Stimulated activated CD8-positive, alpha-beta memory T cell treated with anti-CD3 and anti-CD28 coated beads, Interleukin-7, amount 100 ng/mL, for 48 hours (primary cell): ENCODE data around the gene SLAMF8.

Experiments used
- DNase-seq, 2 donors: peaks; one replicate each; pipeline ENCODE4 v3.0.0-alpha.2; 2020; ENCODE audit warnings: low read depth in 1 of 2; ENCODE audit errors: extremely low read depth in 1 of 2

The SLAMF8 gene

GRCh38 chr1:159826441-159827101, at the start of gene SLAMF8:
Gene SLAMF8 (plus strand): TSS chr1:159826873. CDS start chr1:159826899, 26 bp downstream.
- peak; percentile 56 for DNase-seq

DNA sequence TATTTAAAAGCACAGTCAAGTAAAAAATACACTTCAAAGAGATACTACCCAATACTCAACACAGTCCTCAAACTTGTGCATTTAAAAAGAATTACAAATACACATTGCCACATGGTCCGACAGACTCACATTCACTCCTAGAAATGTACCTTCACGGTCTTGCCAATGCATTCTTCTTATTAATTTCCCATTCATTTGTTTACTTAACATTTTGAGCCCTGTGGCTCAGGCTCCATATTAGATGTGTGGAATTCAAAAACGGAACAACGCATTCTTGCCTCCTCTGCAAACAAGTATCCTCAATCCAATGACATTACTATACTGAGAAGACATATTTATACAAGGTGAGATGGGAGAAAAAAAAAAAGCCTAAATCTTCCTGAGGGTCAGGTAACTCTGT, 48.4 kb upstream of the SLAMF8 start:
- no peak for DNase-seq

DNA sequence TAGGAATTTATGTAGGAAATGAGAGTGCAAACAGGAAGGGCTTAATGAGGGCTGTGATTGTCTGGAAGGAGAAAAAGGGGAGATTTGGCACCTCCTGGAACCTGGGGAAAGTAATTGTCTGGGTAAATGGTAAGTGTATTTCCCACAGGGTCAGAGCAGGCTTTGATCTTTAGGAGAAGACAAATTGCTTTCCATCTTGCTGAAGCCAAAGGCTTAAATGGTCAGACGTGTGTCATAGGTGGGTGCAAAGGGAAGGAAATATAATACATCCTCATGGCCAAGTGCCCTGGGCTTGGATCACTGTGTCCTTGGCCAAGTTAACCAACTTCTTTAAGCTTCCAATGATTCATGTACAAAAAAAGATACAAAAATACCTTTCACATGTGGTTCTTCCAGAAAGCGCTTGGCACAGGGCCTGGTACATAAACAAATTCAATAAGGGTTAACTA, 47.2 kb upstream of the SLAMF8 start:
- no peak for DNase-seq

DNA sequence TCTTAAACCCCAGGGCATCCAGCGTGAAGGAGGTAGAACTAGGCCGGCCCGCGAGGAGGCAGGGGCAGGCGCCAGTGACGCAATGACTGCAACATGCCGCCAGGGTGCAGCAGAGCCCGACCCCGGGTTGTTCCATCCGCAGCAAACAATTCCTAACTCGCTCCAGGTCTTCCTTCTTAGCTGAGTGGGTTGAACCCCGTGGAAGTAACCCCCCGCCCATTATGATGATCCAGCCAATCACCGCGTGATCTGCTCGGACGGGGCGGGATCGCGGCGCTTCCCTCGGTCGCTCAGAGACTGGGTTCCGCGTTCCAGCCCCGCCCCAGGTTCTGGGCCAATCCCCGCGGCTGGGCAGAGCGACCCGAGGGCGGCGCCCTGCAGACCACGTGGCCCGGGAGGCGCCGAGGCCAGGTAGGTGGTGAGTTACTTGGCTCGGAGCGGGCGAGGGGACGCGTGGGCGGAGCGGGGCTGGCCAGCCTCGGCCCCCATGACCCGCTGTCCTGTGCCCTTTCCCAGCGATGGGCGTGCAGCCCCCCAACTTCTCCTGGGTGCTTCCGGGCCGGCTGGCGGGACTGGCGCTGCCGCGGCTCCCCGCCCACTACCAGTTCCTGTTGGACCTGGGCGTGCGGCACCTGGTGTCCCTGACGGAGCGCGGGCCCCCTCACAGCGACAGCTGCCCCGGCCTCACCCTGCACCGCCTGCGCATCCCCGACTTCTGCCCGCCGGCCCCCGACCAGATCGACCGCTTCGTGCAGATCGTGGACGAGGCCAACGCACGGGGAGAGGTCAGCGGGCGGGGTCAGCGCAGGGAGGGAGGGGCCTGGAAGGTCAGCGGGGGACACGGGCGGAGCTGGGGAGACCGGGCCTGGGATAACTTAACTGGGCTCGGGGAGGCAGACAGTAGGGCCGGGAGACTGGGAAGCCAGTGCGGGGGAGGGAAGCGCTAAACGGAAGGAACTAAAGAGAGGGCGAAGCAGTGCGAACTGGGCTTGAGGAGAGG, 45.8 kb upstream of the SLAMF8 start, which contains the start of gene DUSP23:
TSS of gene DUSP23 (plus strand) at position 380 of the 1,000 bp plus-strand sequence. CDS start at position 519, 139 bp downstream.
- peak; percentile 86 to 91 for DNase-seq

DNA sequence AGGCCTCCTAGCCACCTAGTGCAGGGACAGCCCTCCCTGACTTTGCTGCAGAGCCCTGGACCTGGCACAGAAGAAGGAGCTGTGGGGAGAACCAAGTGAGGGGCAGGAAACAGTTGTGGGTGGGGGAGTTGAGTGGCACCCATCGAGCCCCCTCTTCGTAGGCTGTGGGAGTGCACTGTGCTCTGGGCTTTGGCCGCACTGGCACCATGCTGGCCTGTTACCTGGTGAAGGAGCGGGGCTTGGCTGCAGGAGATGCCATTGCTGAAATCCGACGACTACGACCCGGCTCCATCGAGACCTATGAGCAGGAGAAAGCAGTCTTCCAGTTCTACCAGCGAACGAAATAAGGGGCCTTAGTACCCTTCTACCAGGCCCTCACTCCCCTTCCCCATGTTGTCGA, 44.7 kb upstream of the SLAMF8 start:
- no peak for DNase-seq

DNA sequence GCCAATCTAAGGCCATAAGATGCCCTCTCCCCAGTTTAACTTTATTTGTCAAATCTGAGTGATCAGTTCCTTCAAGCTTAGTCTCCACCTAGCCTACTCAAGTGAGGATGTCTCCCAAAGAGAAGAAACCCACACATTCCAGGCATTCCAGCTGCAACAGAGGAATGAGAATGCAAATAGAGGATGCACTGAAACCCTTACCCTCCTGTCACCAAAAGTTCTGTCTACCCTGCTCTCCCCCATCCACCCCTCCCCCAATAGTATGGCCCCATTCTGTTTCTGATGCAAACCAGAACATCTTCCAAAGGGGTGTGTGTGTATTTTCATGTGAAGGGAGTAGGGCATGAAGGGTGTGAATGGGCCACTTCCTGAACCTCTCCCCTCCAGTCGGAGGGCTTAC, 42.9 kb upstream of the SLAMF8 start:
- no peak for DNase-seq

GRCh38 chr1:159786465-159786864, 40.2 kb upstream of the SLAMF8 start:
- DNase-seq: no peak

DNA sequence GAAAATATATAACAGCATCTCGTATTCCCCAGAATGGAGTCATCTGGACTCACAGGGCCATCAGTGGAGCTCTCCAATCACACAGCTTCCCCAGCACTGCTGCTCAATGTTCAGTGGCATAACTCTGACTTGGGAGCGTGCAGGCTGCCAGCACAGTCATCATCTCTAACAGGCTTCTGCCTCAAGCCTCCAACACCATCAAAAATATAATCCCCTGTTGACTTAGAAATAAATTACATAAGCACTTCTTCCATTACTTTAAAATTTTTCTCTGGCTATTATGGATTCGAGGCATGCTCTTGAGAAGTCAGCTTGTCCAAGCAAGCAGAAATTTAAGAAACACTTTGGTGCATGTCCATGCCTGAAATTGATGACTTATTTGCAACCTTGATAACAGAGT, 39.7 kb upstream of the SLAMF8 start:
- DNase-seq: no peak

DNA sequence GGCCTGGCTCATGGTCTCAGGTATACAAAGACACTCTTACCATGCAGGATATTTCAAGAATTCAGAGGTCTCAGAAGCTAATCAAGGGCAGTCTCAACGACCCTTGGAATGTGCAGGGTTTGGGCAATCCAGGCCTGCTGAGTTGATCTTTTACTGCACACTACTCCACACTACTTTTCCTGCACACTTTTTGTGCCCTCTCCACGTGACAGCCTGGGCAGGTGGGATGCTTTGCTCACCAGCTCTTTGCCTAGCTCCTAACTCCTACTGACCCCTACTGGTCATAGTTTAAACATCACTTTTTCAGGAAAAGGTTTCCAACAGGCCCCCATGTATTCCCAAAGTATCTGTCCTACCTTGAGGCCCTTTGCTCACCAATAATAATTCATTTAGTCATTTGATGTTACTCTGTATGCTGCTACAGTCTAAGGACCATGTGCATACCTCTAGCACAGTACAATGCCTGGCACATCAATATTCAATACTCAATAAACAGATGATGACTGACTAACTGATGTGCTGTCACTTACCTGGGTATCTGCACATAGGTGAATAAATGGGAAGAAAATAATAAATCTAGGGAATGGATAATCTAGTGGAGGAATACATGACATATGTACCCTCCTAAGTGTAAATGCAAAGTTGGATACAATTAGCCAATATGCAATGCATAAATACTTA, 36.3 kb upstream of the SLAMF8 start:
- no peak for DNase-seq

DNA sequence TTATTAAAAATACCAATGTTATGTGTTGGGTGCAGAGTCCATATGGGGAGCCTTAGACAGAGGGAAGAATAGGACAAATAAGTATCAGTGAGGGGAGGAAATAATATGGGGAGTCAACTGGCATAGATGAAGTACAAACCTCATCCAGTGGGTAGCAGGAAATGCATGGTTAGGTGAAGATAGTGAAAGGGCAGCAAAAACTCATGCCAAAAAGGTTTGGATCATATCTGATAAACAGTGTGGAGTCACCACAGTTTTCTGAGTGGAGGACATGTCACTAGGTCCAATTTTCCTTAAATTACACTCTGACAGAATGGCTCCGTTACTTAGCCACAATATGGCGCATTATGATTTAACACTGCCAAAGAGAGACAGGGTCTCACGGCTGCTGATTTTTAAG, 35.6 kb upstream of the SLAMF8 start:
- DNase-seq: no peak

GRCh38 chr1:159791461-159791860, 35.2 kb upstream of the SLAMF8 start:
- DNase-seq: no peak

DNA sequence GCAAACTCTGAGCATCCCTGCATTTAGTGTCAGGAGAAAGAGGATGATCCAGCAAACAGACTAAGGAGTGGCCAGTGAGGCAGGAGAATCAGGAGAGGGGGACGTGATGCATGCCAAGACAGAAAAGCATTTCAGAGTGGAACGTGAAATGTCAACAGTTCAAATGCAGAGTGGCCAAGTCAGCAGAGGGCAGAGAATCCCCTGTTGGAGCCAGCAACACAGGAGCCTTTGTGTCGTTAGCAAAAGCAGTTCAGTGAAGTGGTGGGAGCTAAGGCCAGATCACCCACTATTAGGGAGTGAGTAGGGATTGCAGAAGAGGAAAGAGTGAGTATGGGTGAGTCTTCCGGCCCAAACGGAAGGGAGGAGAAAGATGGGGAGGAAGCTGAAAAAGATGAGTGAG, 31.1 kb upstream of the SLAMF8 start:
- DNase-seq: no peak

DNA sequence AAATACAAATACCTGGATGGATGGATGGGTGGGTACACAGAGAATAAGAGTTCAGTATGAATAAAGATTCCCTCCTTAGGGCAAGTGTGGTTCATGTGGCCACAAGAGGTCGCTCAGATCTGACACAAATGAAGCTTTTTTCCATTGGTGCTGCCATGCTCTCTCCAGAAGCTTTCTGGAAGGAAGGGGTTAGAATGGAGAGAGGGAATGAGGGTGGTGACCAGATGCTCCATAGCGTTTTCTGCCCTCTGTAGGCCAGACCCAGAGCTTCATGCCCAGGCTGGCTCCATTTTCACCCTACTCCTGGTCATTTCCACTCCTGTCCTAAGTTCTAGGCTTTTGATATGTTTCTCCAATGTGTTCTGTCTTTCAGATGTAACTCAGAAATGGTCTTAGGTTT, 27.8 kb upstream of the SLAMF8 start:
- peak in 1 of 2 donors; percentile 12 for DNase-seq

GRCh38 chr1:159799446-159799985, 27.2 kb upstream of the SLAMF8 start:
- no peak for DNase-seq

GRCh38 chr1:159800177-159800930, 26.3 kb upstream of the SLAMF8 start:
- DNase-seq: peak; percentile 6 to 15

DNA sequence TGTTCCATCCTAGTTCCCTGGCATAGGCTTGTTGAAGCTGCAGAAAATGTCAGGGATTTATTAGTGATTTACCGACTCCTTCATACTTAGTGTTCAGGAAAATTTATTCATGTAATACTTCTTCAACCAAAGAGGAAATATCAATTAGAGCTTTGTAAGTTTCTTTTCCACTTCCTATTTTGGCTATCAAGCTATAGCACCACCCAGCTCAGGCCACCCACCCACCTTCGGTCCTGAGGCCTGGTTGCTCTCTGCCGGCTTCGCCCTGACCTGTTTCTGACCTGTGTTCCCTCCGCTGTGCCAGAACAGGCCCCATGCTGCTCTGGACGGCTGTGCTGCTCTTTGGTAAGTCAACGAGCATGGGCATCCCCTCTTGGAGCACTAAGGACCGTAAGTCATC, 24.6 kb upstream of the SLAMF8 start, which contains the start of gene FCRL6:
TSS of gene FCRL6 (plus strand) at position 250 of the 400 bp plus-strand sequence. CDS start at position 315, 65 bp downstream.
- DNase-seq: no peak

- no peak for DNase-seq
Measured at GRCh38 chr1:159803956-159804689, 22.6 kb upstream of the SLAMF8 start.

GRCh38 chr1:159804924-159805323, 21.7 kb upstream of the SLAMF8 start:
- no peak for DNase-seq

- DNase-seq: no peak
Measured at GRCh38 chr1:159815926-159816325, 10.7 kb upstream of the SLAMF8 start.
